Lower lobe of right lung (tissue), 2 donors: ENCODE measurements around the gene NES. TPM values are rescaled to one million over a fixed set of nuclear protein-coding genes. Genes with fewer than 3 reads are reported as not detected.
A peak's percentile ranks its signal among the peaks of the same experiment; 100 is the strongest.

Experiments
- ATAC-seq, 2 donors: fragments of 200-7000 bp; cut with Tn5 transposase; one replicate each; pipeline ENCODE4 v1.9.1; 2020 to 2022; ENCODE audit warnings: mild to moderate bottlenecking in 2 of 2, moderate library complexity in 2 of 2
- DNase-seq: peaks from one replicate; pipeline ENCODE4 v3.0.0-alpha.2; 2020
- H3K27ac ChIP-seq: fragments of 200-600 bp; one replicate; pipeline ENCODE4 v1.8.0; 2022
- H3K27me3 ChIP-seq: fragments of 200-600 bp; one replicate; pipeline ENCODE4 v1.8.0; 2022; ENCODE audit warnings: low read depth
- H3K36me3 ChIP-seq: fragments of 200-600 bp; one replicate; pipeline ENCODE4 v1.8.0; 2022; ENCODE audit warnings: mild to moderate bottlenecking
- H3K4me1 ChIP-seq: fragments of 200-600 bp; one replicate; pipeline ENCODE4 v1.8.0; 2022
- H3K4me3 ChIP-seq: fragments of 200-600 bp; one replicate; pipeline ENCODE4 v1.8.0; 2022; ENCODE audit warnings: mild to moderate bottlenecking
- H3K9me3 ChIP-seq: fragments of 200-600 bp; one replicate; pipeline ENCODE4 v1.8.0; 2022
- intact Hi-C: fragments of 100-400 bp; cut with DNase I; formaldehyde crosslinking; loops from one replicate; pipeline ENCODE4 v1.11.0; 2022
- total RNA-seq: library from RNA; stranded (reverse); fragmentation: NEBNext Ultra II Directional; extraction: Animal tissue kit (Norgen Biotek cat#: 25700); gene quantifications from one replicate; pipeline ENCODE4 v1.2.1, GENCODE V29; 2021
- TF ChIP-seq, protein P1 (sequence below): fragments of 200-600 bp; IDR thresholded peaks from one replicate; pipeline ENCODE4 v1.8.0; 2022; ENCODE audit warnings: antibody characterized with exemption, mild to moderate bottlenecking
- donor health status: DM: no; HTN: yes; CAD: no; lungs with severe emphysema.

The NES gene
- total RNA-seq, 1 donor from 2014 or later: 39.8 TPM

DNA sequence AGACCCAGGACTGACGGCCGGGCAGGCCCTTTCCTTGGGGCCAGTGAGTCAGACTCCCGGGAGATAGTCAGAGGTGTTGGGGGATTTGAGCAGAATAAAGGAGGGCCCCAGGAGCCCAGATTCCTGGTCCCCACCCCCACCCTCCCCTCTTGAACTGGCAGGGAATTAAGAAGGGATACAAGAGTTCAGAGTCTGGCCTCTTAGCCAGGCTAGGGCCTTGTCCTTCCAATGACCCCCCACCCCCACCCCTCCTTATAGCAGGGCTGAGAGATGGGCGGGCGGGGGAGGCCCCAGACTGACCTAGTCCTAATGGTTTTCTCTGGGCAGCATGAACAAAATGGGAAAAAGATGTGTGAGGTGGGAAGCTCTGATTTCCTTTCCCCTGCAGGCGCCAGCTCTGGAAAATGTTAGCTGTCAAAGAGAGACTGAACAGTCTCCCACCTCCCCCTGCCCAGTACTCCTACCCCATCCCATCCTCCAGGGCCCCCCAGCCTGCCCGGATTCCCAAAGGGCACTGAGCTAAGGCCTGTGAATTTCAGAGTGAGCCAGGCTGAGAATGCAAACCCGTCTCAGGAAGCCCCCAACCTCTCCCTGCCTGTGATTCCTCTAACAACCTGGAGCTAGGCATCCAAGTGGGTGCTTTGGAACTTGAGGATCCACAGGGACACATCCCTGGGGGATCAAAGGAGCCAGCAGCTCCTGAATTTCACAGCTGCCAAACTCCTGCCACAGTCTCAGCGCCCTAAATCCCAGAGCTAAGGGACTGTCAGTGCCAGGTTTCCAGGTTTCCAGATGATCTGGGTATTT, 34.0 kb upstream of the NES start:
- peaks cover under 1% of the 10 kb centered on the region for H3K27me3 ChIP-seq
- ATAC-seq: no peak
- no peaks in the 10 kb centered on the region for H3K36me3 ChIP-seq
- TF ChIP-seq, protein P1, sequence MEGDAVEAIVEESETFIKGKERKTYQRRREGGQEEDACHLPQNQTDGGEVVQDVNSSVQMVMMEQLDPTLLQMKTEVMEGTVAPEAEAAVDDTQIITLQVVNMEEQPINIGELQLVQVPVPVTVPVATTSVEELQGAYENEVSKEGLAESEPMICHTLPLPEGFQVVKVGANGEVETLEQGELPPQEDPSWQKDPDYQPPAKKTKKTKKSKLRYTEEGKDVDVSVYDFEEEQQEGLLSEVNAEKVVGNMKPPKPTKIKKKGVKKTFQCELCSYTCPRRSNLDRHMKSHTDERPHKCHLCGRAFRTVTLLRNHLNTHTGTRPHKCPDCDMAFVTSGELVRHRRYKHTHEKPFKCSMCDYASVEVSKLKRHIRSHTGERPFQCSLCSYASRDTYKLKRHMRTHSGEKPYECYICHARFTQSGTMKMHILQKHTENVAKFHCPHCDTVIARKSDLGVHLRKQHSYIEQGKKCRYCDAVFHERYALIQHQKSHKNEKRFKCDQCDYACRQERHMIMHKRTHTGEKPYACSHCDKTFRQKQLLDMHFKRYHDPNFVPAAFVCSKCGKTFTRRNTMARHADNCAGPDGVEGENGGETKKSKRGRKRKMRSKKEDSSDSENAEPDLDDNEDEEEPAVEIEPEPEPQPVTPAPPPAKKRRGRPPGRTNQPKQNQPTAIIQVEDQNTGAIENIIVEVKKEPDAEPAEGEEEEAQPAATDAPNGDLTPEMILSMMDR: no peak
- intact Hi-C loops: no loop called here
- H3K4me1 ChIP-seq: peaks cover 18% of the 10 kb centered on the region
- no peaks in the 10 kb centered on the region for H3K9me3 ChIP-seq
- no peak for DNase-seq
- no peak overlapping the region for H3K4me3 ChIP-seq
- no peak overlapping the region for H3K27ac ChIP-seq

DNA sequence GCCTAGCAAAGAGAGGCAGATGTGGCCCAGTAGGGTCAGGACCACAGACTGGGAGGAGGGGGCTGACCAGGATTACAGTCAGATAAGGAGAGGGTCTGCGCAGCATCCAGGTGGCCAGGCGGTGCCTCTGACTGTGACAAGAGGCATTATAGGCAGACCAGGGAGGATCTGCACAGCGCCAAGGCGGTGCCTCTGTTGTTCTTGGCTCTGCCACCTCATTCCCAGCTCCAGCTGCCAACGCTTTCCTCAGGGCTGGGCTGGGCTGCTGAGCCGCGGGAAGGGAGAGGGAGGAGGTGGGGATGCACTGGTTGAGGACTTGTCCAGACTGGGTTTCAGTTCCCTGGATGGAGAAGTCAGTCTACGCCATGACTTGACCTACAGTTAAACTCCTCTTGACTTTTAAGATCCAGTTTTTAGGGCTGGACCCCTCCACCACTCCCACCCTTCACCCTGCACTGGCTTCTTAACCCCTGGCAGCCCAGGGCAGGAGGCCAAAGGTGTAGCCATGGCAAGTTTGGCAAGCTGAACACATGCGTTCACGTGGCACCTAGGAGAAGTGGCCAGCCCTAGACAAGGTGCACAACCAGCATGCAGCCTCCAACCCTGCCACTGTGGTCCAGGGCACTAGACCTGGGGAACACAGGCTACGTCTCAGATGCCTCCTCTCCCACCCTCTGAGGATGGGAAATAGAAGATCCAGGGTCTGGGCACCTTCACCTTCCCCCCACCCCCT, 32.7 kb upstream of the NES start:
- Histone ChIP-seq H3K36me3 (no peaks in the 10 kb centered on the region), H3K27ac (no peak overlapping the region), H3K4me1 (peaks cover 31% of the 10 kb centered on the region), H3K9me3 (no peaks in the 10 kb centered on the region), H3K27me3 (peaks cover 14% of the 10 kb centered on the region), H3K4me3 (no peak overlapping the region)
- intact Hi-C loops: no loop called here
- DNase-seq: no peak
- TF ChIP-seq, protein P1: no peak
- ATAC-seq: peak; percentile 12 to 36

DNA sequence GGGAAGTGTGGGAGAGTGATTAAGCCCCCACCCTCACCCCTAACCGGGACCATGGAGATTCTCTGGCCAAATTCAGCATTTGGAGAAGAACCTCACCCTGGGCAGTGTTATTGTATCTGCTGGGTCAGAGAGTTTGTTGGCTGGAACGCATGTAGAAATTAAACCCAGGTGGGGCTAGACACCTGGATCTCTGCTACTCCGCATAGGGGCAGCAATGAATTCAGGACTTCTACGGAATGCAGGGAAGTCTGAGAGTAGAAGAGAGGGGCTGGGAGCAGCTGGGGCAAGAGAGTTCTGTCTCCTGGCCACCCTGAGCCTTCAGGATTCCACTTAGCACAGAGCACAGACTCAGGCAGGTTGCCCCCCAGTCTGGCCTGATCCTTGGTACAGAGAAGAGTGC, 31.8 kb upstream of the NES start:
- no peaks in the 10 kb centered on the region for H3K9me3 ChIP-seq
- DNase-seq (no peak), ATAC-seq (no peak)
- peaks cover 38% of the 10 kb centered on the region for H3K4me1 ChIP-seq
- no peak overlapping the region for H3K27ac ChIP-seq
- TF ChIP-seq, protein P1: no peak
- H3K36me3 ChIP-seq: no peaks in the 10 kb centered on the region
- H3K27me3 ChIP-seq: peaks cover 22% of the 10 kb centered on the region
- intact Hi-C loops: no loop called here
- no peak overlapping the region for H3K4me3 ChIP-seq

DNA sequence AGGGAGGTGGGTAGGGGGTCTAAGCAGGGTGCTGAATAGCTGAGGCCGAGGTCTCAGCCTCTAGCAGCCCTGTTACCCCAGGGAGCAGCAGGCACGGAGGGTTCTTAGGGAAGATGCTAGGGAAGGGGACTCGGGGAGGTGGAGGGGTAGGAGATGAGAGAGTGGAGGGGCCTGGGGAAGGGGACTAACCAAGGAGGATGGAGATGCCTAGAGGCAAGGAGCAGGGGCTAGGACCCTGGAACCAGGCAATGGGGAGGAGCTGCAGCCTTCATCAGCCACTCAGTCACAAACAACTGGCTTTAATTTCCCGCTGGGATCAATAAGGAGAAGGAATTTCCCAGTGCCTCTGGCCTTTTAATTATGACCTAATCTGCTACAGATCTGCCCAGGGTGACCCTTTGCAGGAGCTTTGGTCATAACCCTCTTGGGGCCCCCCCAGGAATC, 31.0 kb upstream of the NES start:
- peaks cover 38% of the 10 kb centered on the region for H3K4me1 ChIP-seq
- H3K27me3 ChIP-seq: peaks cover 30% of the 10 kb centered on the region
- no peak overlapping the region for H3K4me3 ChIP-seq
- intact Hi-C loops: no loop called here
- DNase-seq: no peak
- H3K27ac ChIP-seq: no peak overlapping the region
- ATAC-seq: no peak
- H3K9me3 ChIP-seq: no peaks in the 10 kb centered on the region
- no peaks in the 10 kb centered on the region for H3K36me3 ChIP-seq
- TF ChIP-seq, protein P1: no peak

DNA sequence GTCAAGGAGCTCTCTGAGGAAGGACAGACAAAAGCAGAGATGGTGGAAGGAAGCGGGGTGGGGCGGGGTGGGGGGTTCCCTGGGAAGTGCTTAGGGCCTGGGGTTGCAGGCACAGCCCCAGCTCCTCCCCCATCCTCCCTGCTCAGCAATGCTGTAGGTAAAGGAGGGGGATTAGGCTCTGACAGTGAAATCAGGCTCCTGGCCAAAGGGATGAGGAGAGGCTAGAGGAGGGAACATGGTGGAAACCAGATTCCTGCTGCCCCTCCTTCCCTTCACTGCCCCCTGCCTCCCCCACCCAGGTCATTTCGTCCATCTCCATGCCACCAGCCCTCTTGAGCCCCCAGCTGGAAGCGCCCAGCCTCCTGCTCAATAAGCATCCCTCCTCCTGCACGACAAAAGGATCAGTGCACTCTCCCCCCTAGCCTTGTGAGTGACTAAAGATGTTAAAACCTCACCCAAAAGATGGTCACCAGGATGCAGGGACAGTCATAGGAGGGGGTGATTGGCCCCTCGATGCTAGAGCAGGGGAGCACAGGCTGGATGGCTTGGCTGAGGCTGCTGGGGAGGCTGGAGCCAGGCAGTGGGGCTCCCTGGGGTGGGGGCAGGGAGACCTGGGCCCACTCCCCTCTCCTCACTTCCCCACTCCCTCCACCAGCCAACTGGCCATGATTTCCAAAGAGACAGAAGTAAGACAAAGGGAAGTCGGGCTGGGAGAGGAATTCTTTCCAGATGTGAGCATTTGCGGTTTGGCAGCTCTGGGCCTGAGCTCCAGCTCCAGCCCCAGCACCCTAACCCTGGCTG, 30.4 kb upstream of the NES start:
- TF ChIP-seq, protein P1: no peak
- intact Hi-C loops: no loop called here
- Histone ChIP-seq H3K4me1 (peaks cover 38% of the 10 kb centered on the region), H3K27me3 (peaks cover 36% of the 10 kb centered on the region), H3K9me3 (no peaks in the 10 kb centered on the region), H3K27ac (no peak overlapping the region), H3K4me3 (no peak overlapping the region), H3K36me3 (no peaks in the 10 kb centered on the region)
- no peak for DNase-seq
- no peak for ATAC-seq
